Mesenchymal stem cell (in vitro differentiated cells and primary cell): ENCODE data around the gene ECEL1.
"Not testable (repeated sequence)": the region's sequence is repeated elsewhere in the genome, so short reads cannot be mapped to it uniquely, and the experiment has no call there.

Experiments used
- DNase-seq: peaks from one replicate; pipeline ENCODE4 v3.0.0-alpha.2; 2013
- H2AFZ ChIP-seq: one replicate; pipeline ENCODE4 v1.6.1; 2013; ENCODE audit warnings: low read depth, mild to moderate bottlenecking, control low read depth, inconsistent platforms, low read length, moderate library complexity
- H2AK5ac ChIP-seq: 2 replicates; pipeline ENCODE4 v1.6.1; 2013; ENCODE audit warnings: low read length, moderate library complexity, mild to moderate bottlenecking, inconsistent platforms; ENCODE audit not compliant: severe bottlenecking
- H2BK120ac ChIP-seq: one replicate; pipeline ENCODE4 v1.6.1; 2013; ENCODE audit warnings: low read depth, mild to moderate bottlenecking, inconsistent platforms, low read length, moderate library complexity
- H2BK12ac ChIP-seq, 2 experiments: one replicate each; pipeline ENCODE4 v1.6.1; 2013; ENCODE audit warnings: inconsistent platforms in 2 of 2, low read length in 2 of 2, mild to moderate bottlenecking in 2 of 2, moderate library complexity in 2 of 2, control low read depth in 1 of 2
- H2BK15ac ChIP-seq: one replicate; pipeline ENCODE4 v1.6.1; 2013; ENCODE audit warnings: mild to moderate bottlenecking, low read depth, inconsistent platforms; ENCODE audit not compliant: poor library complexity, severe bottlenecking
- H2BK5ac ChIP-seq: 2 replicates; pipeline ENCODE4 v1.6.1; 2013; ENCODE audit warnings: low read depth, mild to moderate bottlenecking, low read length, control low read depth, inconsistent platforms; ENCODE audit not compliant: poor library complexity, severe bottlenecking
- H3K14ac ChIP-seq, 2 experiments: one replicate each; pipeline ENCODE4 v1.6.1; 2013; ENCODE audit warnings: inconsistent platforms in 2 of 2, low read length in 2 of 2, control low read depth in 1 of 2, mild to moderate bottlenecking in 1 of 2, moderate library complexity in 1 of 2
- H3K18ac ChIP-seq, 2 experiments: one replicate each; pipeline ENCODE4 v1.6.1; 2013; ENCODE audit warnings: inconsistent platforms in 2 of 2, low read length in 2 of 2, control low read depth in 1 of 2, low read depth in 1 of 2, mild to moderate bottlenecking in 1 of 2
- H3K23ac ChIP-seq, 2 experiments: one replicate each; pipeline ENCODE4 v1.6.1; 2013; ENCODE audit warnings: inconsistent platforms in 2 of 2, low read length in 2 of 2, mild to moderate bottlenecking in 2 of 2, moderate library complexity in 2 of 2, control low read depth in 1 of 2
- H3K27ac ChIP-seq: 2 replicates; pipeline ENCODE4 v1.5.1; 2013; ENCODE audit warnings: mild to moderate bottlenecking, moderate library complexity, low read length, control low read depth, inconsistent platforms; ENCODE audit not compliant: poor library complexity, severe bottlenecking
- H3K27me3 ChIP-seq, 2 experiments: 2 replicates each; pipeline versions ENCODE4 v1.6.1 to v1.7.0; 2013; ENCODE audit warnings: low read length in 2 of 2, mild to moderate bottlenecking in 2 of 2, moderate library complexity in 2 of 2, control low read depth in 1 of 2, inconsistent platforms in 1 of 2; ENCODE audit not compliant: control insufficient read depth in 1 of 2, insufficient read depth in 1 of 2
- H3K36me3 ChIP-seq, 2 experiments: 2 replicates each; pipeline versions ENCODE4 v1.6.1 to v1.7.0; 2013; ENCODE audit warnings: low read length in 2 of 2, control low read depth in 1 of 2, inconsistent platforms in 1 of 2, low read depth in 1 of 2, mild to moderate bottlenecking in 1 of 2; ENCODE audit not compliant: insufficient read depth in 2 of 2, control insufficient read depth in 1 of 2
- H3K4ac ChIP-seq, 2 experiments: one replicate each; pipeline ENCODE4 v1.6.1; 2013; ENCODE audit warnings: inconsistent platforms in 2 of 2, low read length in 2 of 2, mild to moderate bottlenecking in 2 of 2, moderate library complexity in 2 of 2, control low read depth in 1 of 2, low read depth in 1 of 2
- H3K4me1 ChIP-seq: 2 replicates; pipeline ENCODE4 v1.6.1; 2013; ENCODE audit warnings: low read depth, low read length, control low read depth; ENCODE audit not compliant: control insufficient read depth, insufficient read depth
- H3K4me2 ChIP-seq: 2 replicates; pipeline ENCODE4 v1.6.1; 2013; ENCODE audit warnings: low read length, mild to moderate bottlenecking, inconsistent platforms; ENCODE audit not compliant: poor library complexity, severe bottlenecking
- H3K4me3 ChIP-seq, 2 experiments: 2 replicates each; pipeline versions ENCODE4 v1.5.1 to v1.7.0; 2013; ENCODE audit warnings: low read length in 2 of 2, mild to moderate bottlenecking in 2 of 2, control low read depth in 1 of 2, low read depth in 1 of 2; ENCODE audit not compliant: insufficient read depth in 1 of 2
- H3K79me1 ChIP-seq: replicated peaks from 2 replicates; pipeline ENCODE4 v1.6.1; 2013; ENCODE audit warnings: mild to moderate bottlenecking, control low read depth, low read length, inconsistent platforms; ENCODE audit not compliant: poor library complexity, severe bottlenecking
- H3K9ac ChIP-seq: 2 replicates; pipeline ENCODE4 v1.7.0; 2013; ENCODE audit warnings: mild to moderate bottlenecking, low read length, moderate library complexity
- H3K9me3 ChIP-seq: 2 replicates; pipeline ENCODE4 v1.7.0; 2013; ENCODE audit warnings: mild to moderate bottlenecking, low read length; ENCODE audit not compliant: control insufficient read depth
- H4K8ac ChIP-seq: one replicate; pipeline ENCODE4 v1.6.1; 2013; ENCODE audit warnings: inconsistent platforms, mild to moderate bottlenecking, low read length, moderate library complexity
- H4K91ac ChIP-seq: one replicate; pipeline ENCODE4 v1.6.1; 2013; ENCODE audit warnings: mild to moderate bottlenecking, low read length, inconsistent platforms
- WGBS: methylation state at CpG from one replicate; pipeline ENCODE4 v1.1.7; 2013; ENCODE audit warnings: mixed read lengths; 5-methylcytosine and 5-hydroxymethylcytosine counted together

Gene ECEL1

DNA sequence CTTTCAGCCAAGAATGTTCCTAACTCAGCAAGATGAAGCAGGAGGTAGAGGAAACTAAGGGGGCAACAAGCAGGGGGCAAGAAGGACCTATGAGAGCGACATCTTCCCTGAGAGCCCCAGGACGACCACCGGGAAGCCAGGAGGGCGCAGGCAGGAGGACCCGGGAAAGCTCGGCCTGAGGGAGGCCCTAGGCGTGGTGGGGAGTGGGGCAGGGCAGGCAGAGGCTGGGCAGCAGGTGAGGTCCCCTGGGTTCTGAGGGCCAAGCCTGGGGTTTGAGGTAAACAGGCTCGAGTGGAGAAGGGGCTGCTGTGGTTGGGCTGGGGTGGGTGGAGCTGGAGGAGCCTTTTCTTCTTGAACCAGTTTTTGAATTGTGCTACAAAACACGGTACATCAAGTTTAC lies 33.0 kb downstream of the ECEL1 start:
- peaks cover 10% of the 10 kb centered on the region for H3K4me1 ChIP-seq
- peaks cover 52 to 69% of the 10 kb centered on the region in 2 experiments for H3K27me3 ChIP-seq
- no peak overlapping the region for H3K4me3 ChIP-seq
- H2BK12ac ChIP-seq, result no peak overlapping the region
- no peaks in the 10 kb centered on the region for H3K79me1 ChIP-seq
- no peak overlapping the region for H3K4ac ChIP-seq
- no peak overlapping the region for H2AFZ ChIP-seq
- H3K36me3 ChIP-seq, result no peaks in the 10 kb centered on the region
- H3K9me3 ChIP-seq, result no peaks in the 10 kb centered on the region
- WGBS, result 84% methylated on average over 8 of the region's 9 CpGs
- no peak overlapping the region for H3K14ac ChIP-seq
- H3K27ac ChIP-seq, result no peak overlapping the region
- DNase-seq, result no peak
- H2BK5ac ChIP-seq, result no peak overlapping the region
- no peak overlapping the region for H3K23ac ChIP-seq
- H3K9ac ChIP-seq, result no peak overlapping the region
- H3K18ac ChIP-seq, result no peak overlapping the region
- H4K8ac ChIP-seq, result no peak overlapping the region
- H3K4me2 ChIP-seq, result no peak overlapping the region
- no peak overlapping the region for H2AK5ac ChIP-seq
- no peak overlapping the region for H2BK15ac ChIP-seq
- no peak overlapping the region for H2BK120ac ChIP-seq
- no peak overlapping the region for H4K91ac ChIP-seq

GRCh38 chr2:232451645-232452044 lies 36.0 kb downstream of the ECEL1 start:
- DNase-seq, H2BK12ac ChIP-seq, H3K4ac ChIP-seq, H3K4me1 ChIP-seq, H3K36me3 ChIP-seq, H3K14ac ChIP-seq, H3K4me3 ChIP-seq, H2AK5ac ChIP-seq, H2AFZ ChIP-seq, H3K27ac ChIP-seq, H4K91ac ChIP-seq, H3K9me3 ChIP-seq, H3K79me1 ChIP-seq, H3K23ac ChIP-seq, H2BK5ac ChIP-seq, H3K18ac ChIP-seq, H2BK120ac ChIP-seq, H4K8ac ChIP-seq, H3K9ac ChIP-seq, H2BK15ac ChIP-seq, H3K4me2 ChIP-seq: not testable (repeated sequence)
- H3K27me3 ChIP-seq, result peaks cover 45 to 50% of the 10 kb centered on the region in 2 experiments
- 60% methylated on average over 2 of the region's 3 CpGs for WGBS

DNA sequence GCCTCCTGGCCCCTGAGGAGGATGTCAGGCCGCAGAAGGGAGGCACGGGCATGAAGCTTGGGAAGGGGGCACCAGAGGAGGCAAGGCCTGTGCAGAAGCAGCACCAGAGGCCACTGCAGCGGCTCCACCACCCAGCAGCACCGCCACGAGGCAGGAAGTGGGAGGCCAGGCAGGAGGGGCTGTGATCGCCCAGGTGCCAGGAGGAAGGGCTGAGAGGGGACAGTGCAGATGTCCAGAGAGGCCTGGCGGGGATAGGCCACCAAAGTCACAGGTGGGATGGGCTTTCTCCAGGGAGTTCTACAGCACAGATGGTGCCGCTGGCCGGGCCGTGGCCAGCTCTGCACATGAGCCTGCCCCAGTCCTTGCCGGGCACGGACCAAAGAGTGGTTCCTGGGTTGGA lies 37.7 kb downstream of the ECEL1 start:
- Histone ChIP-seq H3K27ac (no peak overlapping the region), H3K4ac (no peak overlapping the region), H3K18ac (no peak overlapping the region), H3K27me3 (peaks cover 32 to 40% of the 10 kb centered on the region in 2 experiments), H2BK5ac (no peak overlapping the region), H2BK120ac (no peak overlapping the region), H2AK5ac (no peak overlapping the region), H2AFZ (no peak overlapping the region), H4K8ac (no peak overlapping the region), H3K4me1 (no peaks in the 10 kb centered on the region), H2BK12ac (no peak overlapping the region), H3K79me1 (no peaks in the 10 kb centered on the region), H3K9me3 (no peaks in the 10 kb centered on the region), H4K91ac (no peak overlapping the region), H3K4me3 (no peak overlapping the region), H3K14ac (no peak overlapping the region), H3K36me3 (no peaks in the 10 kb centered on the region), H3K9ac (no peak overlapping the region), H2BK15ac (no peak overlapping the region), H3K23ac (no peak overlapping the region), H3K4me2 (no peak overlapping the region)
- 70% methylated on average over 12 of the region's 12 CpGs for WGBS
- no peak for DNase-seq

- no peak overlapping the region for H2BK120ac ChIP-seq
- WGBS, result 87% methylated on average over 8 of the region's 10 CpGs
- H2AFZ ChIP-seq, result no peak overlapping the region
- no peak overlapping the region for H4K91ac ChIP-seq
- no peak overlapping the region for H3K4me2 ChIP-seq
- no peak overlapping the region for H3K23ac ChIP-seq
- H3K79me1 ChIP-seq, result no peaks in the 10 kb centered on the region
- no peaks in the 10 kb centered on the region for H3K9me3 ChIP-seq
- H3K27ac ChIP-seq, result no peak overlapping the region
- H2BK5ac ChIP-seq, result no peak overlapping the region
- peaks cover 4% of the 10 kb centered on the region for H3K4me1 ChIP-seq
- H2AK5ac ChIP-seq, result no peak overlapping the region
- DNase-seq, result no peak
- H4K8ac ChIP-seq, result no peak overlapping the region
- H3K27me3 ChIP-seq, result peaks cover 20 to 29% of the 10 kb centered on the region in 2 experiments
- no peaks in the 10 kb centered on the region for H3K36me3 ChIP-seq
- no peak overlapping the region for H3K18ac ChIP-seq
- no peak overlapping the region for H3K4me3 ChIP-seq
- no peak overlapping the region for H2BK15ac ChIP-seq
- no peak overlapping the region for H3K9ac ChIP-seq
- no peak overlapping the region for H3K4ac ChIP-seq
- no peak overlapping the region for H2BK12ac ChIP-seq
- H3K14ac ChIP-seq, result no peak overlapping the region
These were observed 39.3 kb downstream of the ECEL1 start for GRCh38 chr2:232448304-232448690.
